Cardiac muscle cell (in vitro differentiated cells and primary cell): ENCODE data around the gene MBD3L2B. TPM values are rescaled to one million over a fixed set of nuclear protein-coding genes. Genes with fewer than 3 reads are reported as not detected.
"Not testable (repeated sequence)": the region's sequence is repeated elsewhere in the genome, so short reads cannot be mapped to it uniquely, and the experiment has no call there.

Experiments
- DNase-seq, 2 donors: peaks; one replicate each; pipeline versions ENCODE4 v3.0.0 to v3.0.0-alpha.2; 2010 to 2017; ENCODE audit warnings: low read depth in 1 of 2, low spot score in 1 of 2
- H3K27ac ChIP-seq: fragments of 200-600 bp; sonication (generic); 2 replicates; pipeline ENCODE4 v1.5.1; 2016
- H3K27me3 ChIP-seq: fragments of 200-600 bp; sonication (generic); 2 replicates; pipeline ENCODE4 v1.6.0; 2016; ENCODE audit warnings: control low read depth
- H3K36me3 ChIP-seq: fragments of 200-600 bp; sonication (generic); 2 replicates; pipeline ENCODE4 v1.5.1; 2016; ENCODE audit warnings: control low read depth
- H3K4me1 ChIP-seq: fragments of 200-600 bp; sonication (generic); 2 replicates; pipeline ENCODE4 v1.8.1; 2017; ENCODE audit warnings: low read depth, mild to moderate bottlenecking, mixed run types
- H3K4me3 ChIP-seq: fragments of 200-600 bp; sonication (generic); 2 replicates; pipeline ENCODE4 v1.5.1; 2016; ENCODE audit warnings: mild to moderate bottlenecking
- H3K9me3 ChIP-seq: fragments of 200-600 bp; sonication (generic); 2 replicates; pipeline ENCODE4 v1.5.1; 2017; ENCODE audit warnings: low read depth, mild to moderate bottlenecking, control low read depth
- CTCF ChIP-seq: IDR thresholded peaks from 2 replicates; pipeline ENCODE4 v1.5.1; 2012; ENCODE audit warnings: low read depth, mild to moderate bottlenecking, low read length
- polyA plus RNA-seq: library from polyadenylated mRNA; unstranded; fragments of >200 nt; fragmentation: Nextera tagmentation; extraction: Ambion mirVana; gene quantifications from 2 replicates; pipeline ENCODE4 v1.2.1, GENCODE V29; 2016
- total RNA-seq: library from RNA; depleted of rRNA; stranded (reverse); fragments of >200 nt; gene quantifications from 2 replicates; pipeline ENCODE4 v1.2.3, GENCODE V29; 2016

MBD3L2B gene
- total and polyA plus RNA-seq, 2 experiments from 2014 or later: not detected

- DNase-seq: no peak
- no peak overlapping the region for H3K27ac ChIP-seq
- no peaks in the 10 kb centered on the region for H3K27me3 ChIP-seq
- TF ChIP-seq CTCF: no peak
- no peaks in the 10 kb centered on the region for H3K4me1 ChIP-seq
- no peak overlapping the region for H3K4me3 ChIP-seq
- H3K9me3 ChIP-seq: no peaks in the 10 kb centered on the region
- no peaks in the 10 kb centered on the region for H3K36me3 ChIP-seq
Observed at GRCh38 chr19:7063764-7064418, 42.7 kb upstream of the MBD3L2B start.

GRCh38 chr19:7063339-7063738 lies 42.1 kb upstream of the MBD3L2B start:
- no peak overlapping the region for H3K27ac ChIP-seq
- TF ChIP-seq CTCF: no peak
- H3K9me3 ChIP-seq: no peaks in the 10 kb centered on the region
- no peak for DNase-seq
- no peaks in the 10 kb centered on the region for H3K27me3 ChIP-seq
- no peak overlapping the region for H3K4me3 ChIP-seq
- H3K36me3 ChIP-seq: no peaks in the 10 kb centered on the region
- no peaks in the 10 kb centered on the region for H3K4me1 ChIP-seq

GRCh38 chr19:7059977-7060376 lies 38.7 kb upstream of the MBD3L2B start:
- not testable (repeated sequence) for H3K27ac ChIP-seq, H3K4me1 ChIP-seq, H3K27me3 ChIP-seq, H3K9me3 ChIP-seq, DNase-seq, H3K4me3 ChIP-seq, H3K36me3 ChIP-seq

- DNase-seq, H3K4me3 ChIP-seq, H3K4me1 ChIP-seq, H3K9me3 ChIP-seq, H3K36me3 ChIP-seq, H3K27ac ChIP-seq, H3K27me3 ChIP-seq: not testable (repeated sequence)
Observed at GRCh38 chr19:7058576-7058975, 37.3 kb upstream of the MBD3L2B start, which contains the start of gene MBD3L3. Gene MBD3L3, minus strand, starts transcription at chr19:7058676. Its CDS starts 71 bp downstream, at chr19:7058605.

GRCh38 chr19:7056371-7056770 lies 35.1 kb upstream of the MBD3L2B start:
- not testable (repeated sequence) for H3K27me3 ChIP-seq, H3K4me1 ChIP-seq, H3K27ac ChIP-seq, H3K36me3 ChIP-seq, DNase-seq, H3K4me3 ChIP-seq, H3K9me3 ChIP-seq

- not testable (repeated sequence) for H3K4me1 ChIP-seq, H3K27ac ChIP-seq, H3K9me3 ChIP-seq, H3K27me3 ChIP-seq, H3K4me3 ChIP-seq, DNase-seq, H3K36me3 ChIP-seq
Observed at GRCh38 chr19:7055679-7056078, 34.4 kb upstream of the MBD3L2B start.

DNA sequence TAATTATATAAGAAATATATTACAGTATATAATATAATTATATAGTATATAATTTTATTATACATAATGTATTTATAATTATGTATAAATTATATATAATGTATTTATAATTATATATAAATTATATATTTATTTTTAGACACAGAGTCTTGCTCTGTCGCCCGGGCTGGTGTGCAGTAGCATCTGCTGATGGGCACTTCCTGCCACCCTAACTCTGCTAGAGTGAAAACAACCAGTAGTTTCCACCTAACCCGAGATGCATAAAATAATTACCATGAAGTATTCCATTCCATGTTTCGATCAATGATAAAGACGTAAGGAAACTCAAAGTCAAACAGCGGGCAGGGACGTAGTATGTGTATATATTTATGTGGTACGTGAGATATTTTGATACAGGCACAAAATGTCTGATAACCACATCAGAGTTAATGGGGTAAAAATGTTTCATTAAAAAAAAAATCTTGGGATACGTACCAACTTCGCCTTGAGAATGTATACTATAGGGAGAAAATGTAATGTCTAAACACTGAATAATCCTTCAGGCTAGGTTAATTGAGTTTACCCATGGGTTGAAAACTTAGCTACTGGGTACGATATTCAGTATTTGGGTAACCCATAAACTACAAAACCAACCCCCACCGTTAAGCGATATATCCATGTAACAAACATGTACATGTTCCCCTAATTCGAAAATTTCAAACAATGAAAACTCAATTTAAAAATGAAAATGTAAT lies 33.6 kb upstream of the MBD3L2B start:
- not testable (repeated sequence) for H3K27ac ChIP-seq, H3K4me1 ChIP-seq, DNase-seq, H3K27me3 ChIP-seq, H3K36me3 ChIP-seq, H3K4me3 ChIP-seq, H3K9me3 ChIP-seq

DNA sequence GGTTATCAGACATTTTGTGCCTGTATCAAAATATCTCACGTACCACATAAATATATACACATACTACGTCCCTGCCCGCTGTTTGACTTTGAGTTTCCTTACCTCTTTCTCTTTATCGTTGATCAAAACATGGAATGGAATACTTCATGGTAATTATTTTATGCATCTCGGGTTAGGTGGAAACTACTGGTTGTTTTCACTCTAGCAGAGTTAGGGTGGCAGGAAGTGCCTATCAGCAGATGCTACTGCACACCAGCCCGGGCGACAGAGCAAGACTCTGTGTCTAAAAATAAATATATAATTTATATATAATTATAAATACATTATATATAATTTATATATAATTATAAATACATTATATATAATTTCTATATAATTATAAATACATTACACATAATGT lies 31.7 kb upstream of the MBD3L2B start:
- not testable (repeated sequence) for H3K4me3 ChIP-seq, H3K27ac ChIP-seq, H3K27me3 ChIP-seq, DNase-seq, H3K4me1 ChIP-seq, H3K36me3 ChIP-seq, H3K9me3 ChIP-seq

GRCh38 chr19:7051421-7051820 lies 30.2 kb upstream of the MBD3L2B start:
- H3K4me1 ChIP-seq, DNase-seq, H3K27me3 ChIP-seq, H3K27ac ChIP-seq, H3K36me3 ChIP-seq, H3K4me3 ChIP-seq, H3K9me3 ChIP-seq: not testable (repeated sequence)

GRCh38 chr19:7049021-7049420 lies 27.8 kb upstream of the MBD3L2B start, which contains the start of gene MBD3L2:
Gene MBD3L2, plus strand, starts transcription at chr19:7049321. Its CDS starts 53 bp downstream, at chr19:7049374.
- not testable (repeated sequence) for H3K4me3 ChIP-seq, DNase-seq, H3K27ac ChIP-seq

DNA sequence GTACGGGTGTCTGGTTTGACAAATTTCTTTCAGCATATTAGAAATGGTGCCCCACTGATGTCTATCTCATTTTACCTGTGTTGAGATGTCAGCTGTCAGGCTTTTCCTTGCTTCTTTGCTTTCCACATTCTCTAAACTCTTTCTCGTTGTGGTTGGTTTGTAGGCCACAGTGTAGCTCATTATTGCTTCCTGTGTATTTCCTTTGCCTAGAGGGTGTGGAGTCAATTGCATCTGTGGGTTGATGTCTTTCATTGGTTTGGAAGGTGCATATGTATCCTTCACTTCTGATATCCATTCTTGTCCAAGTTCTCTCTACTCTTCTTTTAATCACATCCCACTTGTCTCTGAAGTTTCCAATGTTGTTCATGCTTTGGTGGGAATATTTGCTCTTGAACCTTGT lies 20.3 kb upstream of the MBD3L2B start:
- H3K9me3 ChIP-seq, H3K4me3 ChIP-seq, H3K36me3 ChIP-seq: not testable (repeated sequence)

More at GRCh38 chr19:7049021-7049420, 27.8 kb upstream of the MBD3L2B start, which contains the start of gene MBD3L2:
- H3K9me3 ChIP-seq, H3K27me3 ChIP-seq, H3K4me1 ChIP-seq, H3K36me3 ChIP-seq: not testable (repeated sequence)

GRCh38 chr19:7040079-7040478 lies 18.8 kb upstream of the MBD3L2B start, which contains the start of gene MBD3L4:
Gene MBD3L4, minus strand, starts transcription at chr19:7040179. Its CDS starts 35 bp downstream, at chr19:7040144.
- H3K36me3 ChIP-seq, H3K4me1 ChIP-seq, H3K9me3 ChIP-seq, H3K27ac ChIP-seq, H3K4me3 ChIP-seq, DNase-seq, H3K27me3 ChIP-seq: not testable (repeated sequence)

More for the DNA sequence above, 20.3 kb upstream of the MBD3L2B start:
- H3K4me1 ChIP-seq, H3K27ac ChIP-seq, DNase-seq, H3K27me3 ChIP-seq: not testable (repeated sequence)
